Activated gamma-delta T cell (primary cell): Measurements from ENCODE around the gene MAML2.

Source experiments
- DNase-seq: peaks from one replicate; lab custom pipeline; 2025; lab: John Stamatoyannopoulos, UW

The MAML2 gene

GRCh38 chr11:96125400-96125799, 217.6 kb downstream of the MAML2 start:
- DNase-seq: no peak

GRCh38 chr11:96124155-96124554, 218.8 kb downstream of the MAML2 start:
- DNase-seq: no peak

- DNase-seq: no peak
These were observed 219.7 kb downstream of the MAML2 start for GRCh38 chr11:96123301-96123700.

GRCh38 chr11:96122601-96123074, 220.4 kb downstream of the MAML2 start:
- DNase-seq: no peak

- no peak for DNase-seq
These were observed 223.8 kb downstream of the MAML2 start for GRCh38 chr11:96119211-96119610.

GRCh38 chr11:96116376-96116775, 226.6 kb downstream of the MAML2 start:
- no peak for DNase-seq

GRCh38 chr11:96114178-96115064, 228.6 kb downstream of the MAML2 start:
- DNase-seq: no peak

- no peak for DNase-seq
These were observed 229.8 kb downstream of the MAML2 start for GRCh38 chr11:96113193-96113681.

GRCh38 chr11:96112192-96113128, 230.5 kb downstream of the MAML2 start:
- no peak for DNase-seq

GRCh38 chr11:96111308-96111707, 231.7 kb downstream of the MAML2 start:
- no peak for DNase-seq

GRCh38 chr11:96110302-96110701, 232.7 kb downstream of the MAML2 start:
- DNase-seq: no peak

- no peak for DNase-seq
These were observed 233.5 kb downstream of the MAML2 start for GRCh38 chr11:96109331-96110030.

- no peak for DNase-seq
These were observed 235.7 kb downstream of the MAML2 start for GRCh38 chr11:96107143-96107824.

GRCh38 chr11:96106645-96107044, 236.3 kb downstream of the MAML2 start:
- DNase-seq: no peak

- no peak for DNase-seq
These were observed 237.1 kb downstream of the MAML2 start for GRCh38 chr11:96105944-96106343.

- DNase-seq: no peak
These were observed 237.6 kb downstream of the MAML2 start for GRCh38 chr11:96105197-96105895.

GRCh38 chr11:96104496-96104895, 238.5 kb downstream of the MAML2 start:
- DNase-seq: no peak

- DNase-seq: no peak
These were observed 239.3 kb downstream of the MAML2 start for GRCh38 chr11:96103721-96104120.

GRCh38 chr11:96103102-96103501, 239.9 kb downstream of the MAML2 start:
- DNase-seq: no peak

GRCh38 chr11:96102664-96103078, 240.3 kb downstream of the MAML2 start:
- no peak for DNase-seq
